ENCODE results near the gene PAK1.
A peak's percentile ranks its signal among the peaks of the same experiment; 100 is the strongest.

The PAK1 gene

GRCh38 chr11:77374611-77375031 is 99.3 kb downstream of the PAK1 start:
- no peak overlapping the region for H3K4me2 ChIP-seq
- H3K36me3 ChIP-seq: peaks cover 71 to 93% (median 81%) of the 10 kb centered on the region in 11 experiments
- H3K4me3 ChIP-seq: no peak overlapping the region
- H3K27me3 ChIP-seq: no peaks in the 10 kb centered on the region
- peaks cover 0 to 19% (median 2%) of the 10 kb centered on the region in 10 experiments; a peak in 9 of 20 replicates for H3K4me1 ChIP-seq
- no peaks in the 10 kb centered on the region for H4K20me1 ChIP-seq
- no peak for TF ChIP-seq Cebpa-rat (IDR thresholded peaks at IDR 0.05)
- H3K27ac ChIP-seq: no peak overlapping the region
- H3K9ac ChIP-seq: no peak overlapping the region
- no peaks in the 10 kb centered on the region for H3K9me3 ChIP-seq (replicated peaks in 1 of 11)

- TF ChIP-seq Cebpa-rat (IDR thresholded peaks at IDR 0.05): no peak
- Histone ChIP-seq H3K27me3 (no peaks in the 10 kb centered on the region), H3K4me2 (no peak overlapping the region), H3K9ac (no peak overlapping the region), H3K9me3 (replicated peaks in 1 of 11) (no peaks in the 10 kb centered on the region), H3K4me3 (no peak overlapping the region), H3K27ac (no peak overlapping the region), H3K4me1 (peaks cover 0 to 21% (median 2%) of the 10 kb centered on the region in 10 experiments; a peak in 9 of 20 replicates), H3K36me3 (peaks cover 66 to 89% (median 75%) of the 10 kb centered on the region in 11 experiments), H4K20me1 (no peaks in the 10 kb centered on the region)
Observed at GRCh38 chr11:77374108-77374507, 99.8 kb downstream of the PAK1 start.

GRCh38 chr11:77372726-77373125 is 101.2 kb downstream of the PAK1 start:
- no peak for TF ChIP-seq Cebpa-rat (IDR thresholded peaks at IDR 0.05)
- Histone ChIP-seq H3K9me3 (replicated peaks in 1 of 11) (no peaks in the 10 kb centered on the region), H3K36me3 (peaks cover 59 to 85% (median 72%) of the 10 kb centered on the region in 11 experiments), H3K9ac (no peak overlapping the region), H3K27me3 (no peaks in the 10 kb centered on the region), H3K4me2 (no peak overlapping the region), H3K4me3 (no peak overlapping the region), H3K27ac (no peak overlapping the region), H4K20me1 (no peaks in the 10 kb centered on the region), H3K4me1 (peaks cover 0 to 15% (median under 1%) of the 10 kb centered on the region in 10 experiments; a peak in 9 of 20 replicates)

- H3K4me3 ChIP-seq: no peak overlapping the region
- no peaks in the 10 kb centered on the region for H3K27me3 ChIP-seq
- no peak for TF ChIP-seq Cebpa-rat (IDR thresholded peaks at IDR 0.05)
- no peak overlapping the region for H3K4me2 ChIP-seq
- H4K20me1 ChIP-seq: no peaks in the 10 kb centered on the region
- H3K9ac ChIP-seq: no peak overlapping the region
- peaks cover 0 to 6% (median 2%) of the 10 kb centered on the region in 11 experiments; a peak in 13 of 22 replicates for H3K9me3 ChIP-seq (replicated peaks in 1 of 11)
- peaks cover 50 to 85% (median 66%) of the 10 kb centered on the region in 11 experiments for H3K36me3 ChIP-seq
- no peak overlapping the region for H3K27ac ChIP-seq
- H3K4me1 ChIP-seq: peaks cover 0 to 12% (median 0%) of the 10 kb centered on the region in 10 experiments; a peak in 3 of 20 replicates
Observed at GRCh38 chr11:77371646-77372045, 102.2 kb downstream of the PAK1 start.

- Histone ChIP-seq H3K27me3 (no peaks in the 10 kb centered on the region), H3K36me3 (peaks cover 50 to 84% (median 66%) of the 10 kb centered on the region in 11 experiments), H3K4me3 (no peak overlapping the region), H3K4me2 (peak overlapping the region in 1 of 11 experiments; percentile 20; a peak in 1 of 22 replicates), H4K20me1 (no peaks in the 10 kb centered on the region), H3K27ac (no peak overlapping the region), H3K9me3 (replicated peaks in 1 of 11) (peaks cover 13 to 20% (median 16%) of the 10 kb centered on the region in 11 experiments; a peak in 21 of 22 replicates), H3K9ac (no peak overlapping the region), H3K4me1 (peaks cover 0 to 12% (median 0%) of the 10 kb centered on the region in 10 experiments; a peak in 3 of 20 replicates)
- TF ChIP-seq Cebpa-rat (IDR thresholded peaks at IDR 0.05): no peak
Observed at GRCh38 chr11:77370217-77370616, 103.7 kb downstream of the PAK1 start.

GRCh38 chr11:77361184-77361583 is 112.7 kb downstream of the PAK1 start:
- H3K9me3 ChIP-seq (replicated peaks in 1 of 11): peaks cover 9 to 24% (median 18%) of the 10 kb centered on the region in 11 experiments; a peak in 21 of 22 replicates
- H3K27ac ChIP-seq: no peak overlapping the region
- no peak overlapping the region for H3K4me2 ChIP-seq
- no peak overlapping the region for H3K9ac ChIP-seq
- peaks cover 48 to 88% (median 64%) of the 10 kb centered on the region in 11 experiments for H3K36me3 ChIP-seq
- H3K4me3 ChIP-seq: no peak overlapping the region
- H3K4me1 ChIP-seq: no peaks in the 10 kb centered on the region
- TF ChIP-seq Cebpa-rat (IDR thresholded peaks at IDR 0.05): no peak
- H3K27me3 ChIP-seq: no peaks in the 10 kb centered on the region
- H4K20me1 ChIP-seq: no peaks in the 10 kb centered on the region

GRCh38 chr11:77359481-77359880 is 114.4 kb downstream of the PAK1 start:
- Histone ChIP-seq H3K27ac (no peak overlapping the region), H4K20me1 (no peaks in the 10 kb centered on the region), H3K9ac (no peak overlapping the region), H3K9me3 (replicated peaks in 1 of 11) (peaks cover 0 to 10% (median 4%) of the 10 kb centered on the region in 11 experiments; a peak in 7 of 22 replicates), H3K4me1 (peaks cover 0 to 8% (median 0%) of the 10 kb centered on the region in 10 experiments; a peak in 4 of 20 replicates), H3K4me2 (no peak overlapping the region), H3K4me3 (no peak overlapping the region), H3K27me3 (no peaks in the 10 kb centered on the region), H3K36me3 (peaks cover 49 to 88% (median 74%) of the 10 kb centered on the region in 11 experiments)
- no peak for TF ChIP-seq Cebpa-rat (IDR thresholded peaks at IDR 0.05)

- H3K4me3 ChIP-seq: no peak overlapping the region
- H3K9me3 ChIP-seq (replicated peaks in 1 of 11): no peaks in the 10 kb centered on the region
- peak overlapping the region in 2 of 11 experiments; percentile 17 to 50; a peak in 4 of 22 replicates for H3K4me2 ChIP-seq
- no peak overlapping the region for H3K9ac ChIP-seq
- no peak for TF ChIP-seq Cebpa-rat (IDR thresholded peaks at IDR 0.05)
- no peaks in the 10 kb centered on the region for H4K20me1 ChIP-seq
- H3K27me3 ChIP-seq: no peaks in the 10 kb centered on the region
- peaks cover 61 to 88% (median 75%) of the 10 kb centered on the region in 11 experiments for H3K36me3 ChIP-seq
- no peak overlapping the region for H3K27ac ChIP-seq
- H3K4me1 ChIP-seq: peaks cover 0 to 25% (median 0%) of the 10 kb centered on the region in 10 experiments; a peak in 4 of 20 replicates
Observed at GRCh38 chr11:77353131-77353530, 120.8 kb downstream of the PAK1 start.

GRCh38 chr11:77351281-77351886 is 122.5 kb downstream of the PAK1 start:
- peaks cover 53 to 88% (median 73%) of the 10 kb centered on the region in 11 experiments for H3K36me3 ChIP-seq

More at GRCh38 chr11:77351281-77351886, 122.5 kb downstream of the PAK1 start:
- Histone ChIP-seq H3K4me3 (no peak overlapping the region), H4K20me1 (no peaks in the 10 kb centered on the region), H3K27me3 (no peaks in the 10 kb centered on the region), H3K4me2 (no peak overlapping the region), H3K27ac (no peak overlapping the region), H3K9me3 (replicated peaks in 1 of 11) (no peaks in the 10 kb centered on the region), H3K4me1 (peaks cover 0 to 25% (median 0%) of the 10 kb centered on the region in 10 experiments; a peak in 4 of 20 replicates), H3K9ac (no peak overlapping the region)
- no peak for TF ChIP-seq Cebpa-rat (IDR thresholded peaks at IDR 0.05)
